Chondrocyte (in vitro differentiated cells): ENCODE measurements around the gene TMEM192. TPM values are rescaled to one million over a fixed set of nuclear protein-coding genes. Genes with fewer than 3 reads are reported as not detected.
A peak's percentile ranks its signal among the peaks of the same experiment; 100 is the strongest.

ENCODE experiments used
- DNase-seq: peaks from one replicate; pipeline ENCODE4 v3.0.0; 2021; ENCODE audit warnings: mixed read lengths, low spot score
- H3K27ac Mint-ChIP-seq: one replicate; pipeline ENCODE4 v1.8.0; 2021; ENCODE audit warnings: mild to moderate bottlenecking, moderate library complexity, mixed read lengths; ENCODE audit not compliant: unreplicated experiment
- H3K27me3 Mint-ChIP-seq: 2 replicates; pipeline ENCODE4 v1.8.0; 2021; ENCODE audit warnings: low read depth, mixed read lengths
- H3K36me3 Mint-ChIP-seq: 2 replicates; pipeline ENCODE4 v1.8.0; 2021; ENCODE audit warnings: low read depth, mixed read lengths
- H3K4me1 Mint-ChIP-seq: 2 replicates; pipeline ENCODE4 v1.8.0; 2021; ENCODE audit warnings: low read depth, mild to moderate bottlenecking, mixed read lengths
- H3K4me3 Mint-ChIP-seq: one replicate; pipeline ENCODE4 v1.8.0; 2021; ENCODE audit warnings: mild to moderate bottlenecking, moderate library complexity, mixed read lengths; ENCODE audit not compliant: unreplicated experiment
- H3K9me3 Mint-ChIP-seq: 2 replicates; pipeline ENCODE4 v1.8.0; 2021; ENCODE audit warnings: low read depth, mixed read lengths
- CTCF ChIP-seq: fragments of 200-600 bp; sonication (generic); IDR thresholded peaks from 2 replicates; pipeline ENCODE4 v1.5.0; 2021; ENCODE audit warnings: antibody characterized with exemption, mild to moderate bottlenecking, moderate library complexity
- total RNA-seq: library from RNA; stranded (reverse); gene quantifications from 3 replicates; pipeline ENCODE4 v1.2.1, GENCODE V29; 2021

Gene TMEM192
- total RNA-seq, 1 donor from 2014 or later: 14.0 TPM

GRCh38 chr4:165118256-165118909 is 5.7 kb upstream of the TMEM192 start:
- H3K27me3 Mint-ChIP-seq: no peaks in the 10 kb centered on the region
- peaks cover 2% of the 10 kb centered on the region for H3K9me3 Mint-ChIP-seq
- H3K4me3 Mint-ChIP-seq: no peak overlapping the region
- peaks cover 6% of the 10 kb centered on the region for H3K4me1 Mint-ChIP-seq
- DNase-seq: no peak
- H3K36me3 Mint-ChIP-seq: no peaks in the 10 kb centered on the region
- H3K27ac Mint-ChIP-seq: no peak overlapping the region
- TF ChIP-seq CTCF: no peak

DNA sequence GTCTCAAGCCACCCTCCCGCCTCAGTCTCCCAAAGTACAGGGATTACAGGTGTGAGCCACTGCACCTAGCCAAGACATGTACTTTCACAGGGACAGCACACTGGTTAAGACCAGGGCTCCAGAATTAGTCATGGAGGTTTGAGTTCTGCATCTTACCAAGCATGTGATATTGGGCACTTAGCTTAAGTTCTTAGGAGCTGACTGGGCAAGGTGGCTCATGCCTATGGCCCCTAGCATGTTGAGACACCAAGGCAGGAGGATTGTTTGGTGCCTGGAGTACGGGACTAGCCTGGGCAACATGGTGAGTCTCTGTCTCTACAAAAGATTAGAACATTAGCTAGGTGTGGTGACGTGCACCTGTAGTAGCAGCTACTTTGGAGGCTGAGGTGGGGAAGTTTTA is 2.6 kb upstream of the TMEM192 start:
- no peaks in the 10 kb centered on the region for H3K36me3 Mint-ChIP-seq
- no peak for TF ChIP-seq CTCF
- DNase-seq: no peak
- H3K27ac Mint-ChIP-seq: no peak overlapping the region
- H3K27me3 Mint-ChIP-seq: no peaks in the 10 kb centered on the region
- H3K4me3 Mint-ChIP-seq: no peak overlapping the region
- peaks cover 17% of the 10 kb centered on the region for H3K4me1 Mint-ChIP-seq
- no peaks in the 10 kb centered on the region for H3K9me3 Mint-ChIP-seq

GRCh38 chr4:165111906-165112367 is 723 bp downstream of the TMEM192 start:
- Mint-ChIP-seq H3K27ac (peak overlapping the region; percentile 80), H3K4me3 (peak overlapping the region; percentile 94), H3K36me3 (no peaks in the 10 kb centered on the region), H3K9me3 (no peaks in the 10 kb centered on the region), H3K4me1 (peaks cover 17% of the 10 kb centered on the region), H3K27me3 (no peaks in the 10 kb centered on the region)
- no peak for DNase-seq
- TF ChIP-seq CTCF: no peak

DNA sequence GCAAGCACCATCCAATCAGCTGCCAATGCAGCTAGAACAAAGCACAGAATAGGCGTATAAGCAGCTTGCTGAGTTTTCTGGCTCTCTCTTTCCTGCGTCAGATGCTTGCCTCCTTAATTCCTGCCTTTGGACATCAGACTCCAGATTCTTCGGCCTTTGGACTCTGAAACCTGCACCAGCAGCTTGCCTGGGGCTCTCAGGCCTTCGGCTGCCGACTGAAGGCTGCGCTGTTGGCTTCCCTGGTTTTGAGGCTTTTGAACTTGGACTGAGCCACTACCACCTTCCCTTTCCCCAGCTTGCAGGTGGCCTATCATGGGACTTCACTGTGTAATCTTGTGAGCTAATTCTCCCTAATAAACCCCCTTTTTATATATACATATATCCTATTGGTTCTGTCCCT is 6.1 kb downstream of the TMEM192 start:
- Mint-ChIP-seq H3K4me1 (peaks cover 2% of the 10 kb centered on the region), H3K9me3 (no peaks in the 10 kb centered on the region), H3K4me3 (no peak overlapping the region), H3K27ac (no peak overlapping the region), H3K27me3 (no peaks in the 10 kb centered on the region), H3K36me3 (peaks cover 2% of the 10 kb centered on the region)
- TF ChIP-seq CTCF: no peak
- DNase-seq: no peak

GRCh38 chr4:165101641-165102040 is 11.0 kb downstream of the TMEM192 start:
- no peak for DNase-seq
- no peak for TF ChIP-seq CTCF
- Mint-ChIP-seq H3K4me3 (no peak overlapping the region), H3K9me3 (no peaks in the 10 kb centered on the region), H3K27me3 (no peaks in the 10 kb centered on the region), H3K27ac (no peak overlapping the region), H3K36me3 (peaks cover 6% of the 10 kb centered on the region), H3K4me1 (no peaks in the 10 kb centered on the region)
